ENCODE data around the gene NAP1L4.

NAP1L4 gene

GRCh38 chr11:2974272-2974671 lies 17.9 kb downstream of the NAP1L4 start:
- H3K4me3 ChIP-seq (ENCODE audit: low read length): no peak overlapping the region
- no peak for TF ChIP-seq ZNF274 (IDR thresholded peaks at IDR 0.05; ENCODE audit: low read depth, low read length)

GRCh38 chr11:2968341-2968900 lies 23.7 kb downstream of the NAP1L4 start:
- no peak for TF ChIP-seq ZNF274 (IDR thresholded peaks at IDR 0.05; ENCODE audit: low read depth, low read length)

GRCh38 chr11:2964782-2965181 lies 27.3 kb downstream of the NAP1L4 start:
- TF ChIP-seq ZNF274 (IDR thresholded peaks at IDR 0.05; ENCODE audit: low read depth, low read length): no peak
- no peak overlapping the region for H3K4me3 ChIP-seq (ENCODE audit: low read length)

More at GRCh38 chr11:2968341-2968900, 23.7 kb downstream of the NAP1L4 start:
- no peak overlapping the region for H3K4me3 ChIP-seq (ENCODE audit: low read length)

- no peak overlapping the region for H3K4me3 ChIP-seq (ENCODE audit: low read length)
- TF ChIP-seq ZNF274 (IDR thresholded peaks at IDR 0.05; ENCODE audit: low read depth, low read length): no peak
Measured at GRCh38 chr11:2963761-2964160, 28.4 kb downstream of the NAP1L4 start.

- TF ChIP-seq ZNF274 (IDR thresholded peaks at IDR 0.05; ENCODE audit: low read depth, low read length): no peak
Measured at GRCh38 chr11:2963112-2963754, 28.9 kb downstream of the NAP1L4 start.

GRCh38 chr11:2961080-2961479 lies 31.0 kb downstream of the NAP1L4 start:
- no peak for TF ChIP-seq ZNF274 (IDR thresholded peaks at IDR 0.05; ENCODE audit: low read depth, low read length)

More at GRCh38 chr11:2963112-2963754, 28.9 kb downstream of the NAP1L4 start:
- H3K4me3 ChIP-seq (ENCODE audit: low read length): no peak overlapping the region

GRCh38 chr11:2960139-2960538 lies 32.0 kb downstream of the NAP1L4 start:
- H3K4me3 ChIP-seq (ENCODE audit: low read length): no peak overlapping the region
- TF ChIP-seq ZNF274 (IDR thresholded peaks at IDR 0.05; ENCODE audit: low read depth, low read length): no peak

More at GRCh38 chr11:2961080-2961479, 31.0 kb downstream of the NAP1L4 start:
- H3K4me3 ChIP-seq (ENCODE audit: low read length): no peak overlapping the region

GRCh38 chr11:2958251-2958650 lies 33.9 kb downstream of the NAP1L4 start:
- TF ChIP-seq ZNF274 (IDR thresholded peaks at IDR 0.05; ENCODE audit: low read depth, low read length): no peak
- H3K4me3 ChIP-seq (ENCODE audit: low read length): no peak overlapping the region

- no peak overlapping the region for H3K4me3 ChIP-seq (ENCODE audit: low read length)
- TF ChIP-seq ZNF274 (IDR thresholded peaks at IDR 0.05; ENCODE audit: low read depth, low read length): no peak
Measured at GRCh38 chr11:2955906-2956476, 36.1 kb downstream of the NAP1L4 start.

GRCh38 chr11:2954263-2954662 lies 37.9 kb downstream of the NAP1L4 start:
- no peak for TF ChIP-seq ZNF274 (IDR thresholded peaks at IDR 0.05; ENCODE audit: low read depth, low read length)
- no peak overlapping the region for H3K4me3 ChIP-seq (ENCODE audit: low read length)

GRCh38 chr11:2952290-2952689 lies 39.8 kb downstream of the NAP1L4 start:
- TF ChIP-seq ZNF274 (IDR thresholded peaks at IDR 0.05; ENCODE audit: low read depth, low read length): no peak
- no peak overlapping the region for H3K4me3 ChIP-seq (ENCODE audit: low read length)

- no peak for TF ChIP-seq ZNF274 (IDR thresholded peaks at IDR 0.05; ENCODE audit: low read depth, low read length)
- H3K4me3 ChIP-seq (ENCODE audit: low read length): no peak overlapping the region
Measured at GRCh38 chr11:2951231-2952110, 40.7 kb downstream of the NAP1L4 start.

- no peak overlapping the region for H3K4me3 ChIP-seq (ENCODE audit: low read length)
- no peak for TF ChIP-seq ZNF274 (IDR thresholded peaks at IDR 0.05; ENCODE audit: low read depth, low read length)
Measured at GRCh38 chr11:2950825-2951224, 41.3 kb downstream of the NAP1L4 start.

GRCh38 chr11:2949920-2950319 lies 42.2 kb downstream of the NAP1L4 start:
- TF ChIP-seq ZNF274 (IDR thresholded peaks at IDR 0.05; ENCODE audit: low read depth, low read length): no peak
- no peak overlapping the region for H3K4me3 ChIP-seq (ENCODE audit: low read length)

Data from GM08714 (cell line).